NCI-H226 (cell line): ENCODE measurements around the gene TGFBR2.
A peak's percentile ranks its signal among the peaks of the same experiment; 100 is the strongest.

Experiments used
- DNase-seq: peaks from one replicate; pipeline ENCODE4 v3.0.0-alpha.2; 2015

Gene TGFBR2

DNA sequence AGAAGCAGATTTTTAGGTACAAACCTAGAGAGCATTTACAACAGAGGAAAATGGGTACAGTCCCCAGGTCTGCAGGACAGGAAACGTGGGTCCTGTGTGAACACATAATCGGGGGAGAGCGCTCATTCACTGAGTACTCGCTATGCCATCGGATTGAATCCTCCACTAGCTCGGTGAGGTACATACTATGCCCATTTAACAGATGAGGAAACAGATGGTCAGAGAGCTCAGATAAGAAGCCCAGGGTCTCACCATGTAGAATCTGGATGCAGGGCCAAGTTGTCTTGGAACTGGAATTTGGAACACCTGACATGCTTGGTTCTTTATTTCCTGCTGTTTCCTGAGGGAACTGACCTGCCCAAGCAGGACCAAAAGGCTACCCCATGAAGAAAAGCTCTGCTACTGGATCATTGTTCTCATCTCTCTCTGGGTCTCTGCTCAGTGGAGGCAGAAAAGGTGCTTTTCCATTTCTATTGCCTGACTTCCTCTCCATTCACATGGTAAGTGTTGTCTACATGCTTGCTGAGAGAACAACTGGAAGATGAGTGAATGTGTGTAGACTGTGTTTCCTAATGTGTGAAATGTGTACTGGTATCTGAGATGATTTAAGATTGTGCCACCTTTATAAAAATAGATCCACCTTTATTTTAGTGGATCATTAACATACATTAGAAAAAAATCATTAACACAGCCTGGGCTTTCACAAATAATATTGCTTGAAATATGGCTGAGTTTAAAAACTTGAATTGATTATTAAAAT, 89.1 kb downstream of the TGFBR2 start:
- no peak for DNase-seq

- no peak for DNase-seq
Measured at GRCh38 chr3:30696403-30696819, 90.0 kb downstream of the TGFBR2 start.

GRCh38 chr3:30696896-30697295, 90.5 kb downstream of the TGFBR2 start:
- no peak for DNase-seq

DNA sequence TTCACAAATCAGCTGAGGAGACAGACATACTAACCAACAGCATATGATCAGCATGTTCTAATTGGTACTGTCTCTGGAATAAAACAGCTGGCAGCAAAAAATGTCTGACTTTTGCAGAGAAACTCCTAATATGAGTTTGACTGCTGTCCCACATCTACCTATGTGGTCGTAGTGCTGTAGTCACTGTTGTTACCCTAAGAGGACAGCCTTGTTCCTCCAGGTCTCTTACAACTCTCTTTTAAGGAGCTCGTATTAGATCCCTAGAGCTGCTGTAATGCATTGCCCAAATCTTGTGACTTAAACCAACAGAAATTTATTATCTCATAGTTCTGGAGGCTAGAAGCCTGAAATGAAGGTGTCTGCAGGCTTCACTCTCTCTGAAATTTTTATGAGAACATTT, 92.1 kb downstream of the TGFBR2 start:
- no peak for DNase-seq

DNA sequence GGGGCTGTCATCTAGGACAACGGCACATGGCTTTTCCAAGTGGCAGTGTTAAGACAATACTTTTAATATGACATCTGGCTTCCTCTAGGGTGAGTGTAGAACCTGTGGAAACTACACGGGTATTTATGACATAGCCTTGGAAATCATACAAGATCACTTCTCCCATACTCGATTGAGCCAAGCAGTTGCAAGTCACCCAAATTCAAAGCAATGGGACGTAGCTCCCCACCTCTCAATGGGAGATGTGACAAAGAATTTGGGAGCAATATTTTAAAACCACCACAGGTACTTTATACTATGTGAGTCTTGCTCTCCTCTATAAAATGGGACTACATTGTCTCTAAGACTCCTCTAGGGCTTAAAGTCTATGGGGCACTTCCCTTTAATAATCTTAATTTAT, 93.5 kb downstream of the TGFBR2 start:
- no peak for DNase-seq

DNA sequence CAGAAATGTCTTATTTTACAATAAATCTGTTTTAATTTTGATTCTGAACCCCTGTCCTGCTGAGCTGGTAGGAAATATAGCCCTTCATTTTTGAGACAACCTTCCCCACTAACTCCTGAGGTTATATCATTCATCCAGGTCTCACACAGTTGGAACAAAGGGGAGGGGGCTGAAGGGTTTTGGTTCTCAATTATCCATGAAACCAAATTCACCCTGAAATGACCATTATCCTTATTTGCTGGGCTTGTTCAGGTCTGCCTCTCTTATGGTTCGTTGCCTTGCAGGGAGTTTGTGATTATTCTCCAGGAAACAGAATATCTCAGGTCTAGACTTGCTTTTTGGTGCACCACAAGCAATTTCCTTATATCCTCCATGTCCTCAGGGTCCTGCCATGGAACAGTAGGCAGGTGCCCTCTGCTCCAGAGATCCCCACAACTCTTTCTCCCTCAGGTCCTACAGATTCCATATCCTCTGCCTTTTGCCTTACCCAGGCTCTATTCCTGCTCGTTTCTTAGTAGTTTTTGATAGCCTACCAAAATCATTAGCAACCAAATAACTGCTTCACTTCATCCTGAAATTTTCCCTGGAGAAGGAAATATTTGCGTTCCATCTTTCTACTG, 94.4 kb downstream of the TGFBR2 start:
- no peak for DNase-seq

GRCh38 chr3:30702038-30702827, 95.8 kb downstream of the TGFBR2 start:
- DNase-seq, result no peak

DNA sequence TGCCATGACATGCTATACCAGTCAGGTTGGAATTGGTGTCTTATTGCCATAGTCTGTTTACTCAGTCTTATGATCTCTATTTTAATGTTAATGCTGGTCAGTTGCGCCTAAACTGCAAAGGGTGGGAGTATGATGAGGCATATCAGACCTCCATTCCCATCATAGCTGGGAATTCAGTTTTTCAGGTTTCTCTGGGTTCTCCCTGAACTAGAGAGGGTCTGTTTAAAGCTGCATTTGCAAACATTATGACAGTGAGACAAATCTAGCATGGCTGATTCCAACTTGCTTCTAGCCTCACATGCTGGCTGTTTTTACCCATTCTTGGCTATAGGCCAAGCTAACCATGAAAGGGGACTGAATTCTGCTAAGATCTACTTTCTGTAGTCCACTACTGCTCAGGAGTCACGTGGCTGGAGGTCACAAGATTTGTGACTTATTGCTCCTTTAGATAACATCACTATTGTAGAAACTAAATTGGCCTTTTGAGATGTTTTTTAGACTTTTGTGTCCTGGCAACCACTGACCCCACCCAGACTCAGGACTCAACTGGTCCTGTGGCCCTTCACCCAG, 96.5 kb downstream of the TGFBR2 start:
- no peak for DNase-seq

DNA sequence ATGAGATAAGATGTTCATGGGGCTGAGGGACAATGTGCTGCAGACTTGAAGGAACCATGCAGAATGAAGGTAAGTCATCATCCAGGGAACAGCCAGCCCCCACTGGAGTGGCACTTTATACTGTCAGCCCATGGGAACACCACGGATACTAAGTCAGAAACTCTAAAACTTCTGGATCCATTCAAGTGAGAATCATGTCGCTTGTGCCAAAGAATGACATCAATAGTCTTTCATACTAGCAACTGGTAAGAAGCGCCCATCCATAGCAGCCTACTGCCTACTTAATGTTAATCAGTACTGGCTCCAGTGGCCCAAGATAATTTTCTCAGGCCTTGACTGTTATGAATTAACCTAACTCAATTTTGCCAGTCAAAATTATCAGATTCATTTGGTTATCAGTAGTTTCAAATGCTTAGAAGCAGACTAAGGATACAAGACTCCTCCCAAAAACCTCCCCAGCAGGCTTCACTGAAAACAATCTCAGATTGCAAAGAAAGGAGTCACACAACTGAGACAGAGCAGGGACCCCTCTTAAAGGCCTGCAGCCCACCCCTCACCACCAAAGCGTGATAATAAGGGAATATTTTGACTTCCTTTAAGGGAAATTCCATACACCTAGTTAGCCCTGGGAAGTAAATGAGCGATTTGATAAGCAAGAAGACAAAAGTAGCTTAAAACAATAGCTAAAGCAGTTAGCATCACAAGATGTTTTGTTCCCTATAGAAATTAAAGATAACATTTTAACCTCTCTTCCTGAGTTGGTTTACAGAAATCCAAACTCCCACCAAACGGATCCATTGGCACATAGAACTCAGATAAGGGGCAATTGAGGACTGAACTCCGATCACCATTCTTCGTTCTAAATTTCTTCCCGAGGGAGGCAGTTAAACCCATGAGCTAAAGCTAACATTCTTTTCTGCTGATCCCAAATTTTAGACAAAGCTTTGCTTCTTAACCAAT, 98.8 kb downstream of the TGFBR2 start:
- DNase-seq, result no peak

GRCh38 chr3:30707825-30708224, 101.4 kb downstream of the TGFBR2 start:
- no peak for DNase-seq

DNA sequence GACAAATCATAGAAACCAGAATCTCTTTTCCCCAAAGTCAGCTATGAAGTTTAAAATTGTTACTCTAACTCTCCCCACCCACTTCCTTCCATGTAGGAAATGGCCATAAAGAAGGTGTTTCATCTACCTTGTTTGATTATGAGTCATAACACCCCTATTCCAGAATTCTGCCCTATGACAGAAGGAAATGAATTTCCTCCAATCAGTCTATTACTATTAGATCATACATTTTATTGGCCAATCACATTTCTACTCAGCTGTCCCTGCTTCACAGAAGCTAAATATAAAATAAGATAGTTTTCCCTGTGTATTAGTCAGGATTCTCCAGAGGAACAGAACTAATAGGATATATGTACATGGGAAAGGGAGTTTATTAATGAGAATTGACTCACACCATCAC, 102.1 kb downstream of the TGFBR2 start:
- no peak for DNase-seq

GRCh38 chr3:30710017-30710416, 103.6 kb downstream of the TGFBR2 start:
- DNase-seq, result no peak

DNA sequence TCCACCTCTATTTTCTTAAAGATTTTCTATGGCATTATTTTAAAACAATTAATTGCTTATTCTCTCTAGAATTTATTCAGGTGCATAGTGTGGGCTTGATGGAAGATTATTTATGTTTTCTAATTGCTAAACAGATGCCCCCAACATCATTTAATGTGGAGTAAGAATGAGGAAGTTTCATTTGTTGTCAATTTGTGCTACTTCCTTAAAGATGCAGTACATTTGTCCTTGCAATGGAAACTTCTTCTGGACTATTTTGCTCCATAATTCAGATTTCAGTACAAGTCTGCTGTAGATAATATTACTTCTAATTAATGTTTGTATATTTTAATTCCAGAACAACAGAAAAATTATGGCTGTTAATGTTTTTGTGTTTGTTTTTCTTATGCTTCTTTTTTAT, 104.8 kb downstream of the TGFBR2 start:
- DNase-seq, result no peak

DNA sequence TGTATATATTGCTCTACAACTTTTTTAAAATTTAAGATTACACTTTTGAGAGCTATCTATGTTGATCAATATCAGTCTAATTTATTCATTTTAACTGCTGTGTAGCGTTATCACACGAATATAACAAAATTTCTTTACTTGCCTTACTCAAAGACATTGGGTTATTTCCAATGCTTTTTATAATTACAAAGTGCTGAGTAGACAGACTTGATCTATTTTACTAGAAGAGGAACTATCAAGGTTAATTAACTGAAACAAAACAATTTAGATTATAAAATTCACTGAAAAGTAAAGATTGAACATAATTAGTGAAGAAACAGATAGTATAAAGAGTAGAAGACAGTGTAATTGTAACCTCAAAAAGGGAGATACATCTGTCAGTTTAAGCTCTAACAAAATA, 105.5 kb downstream of the TGFBR2 start:
- DNase-seq, result no peak

GRCh38 chr3:30712991-30713390, 106.6 kb downstream of the TGFBR2 start:
- no peak for DNase-seq

DNA sequence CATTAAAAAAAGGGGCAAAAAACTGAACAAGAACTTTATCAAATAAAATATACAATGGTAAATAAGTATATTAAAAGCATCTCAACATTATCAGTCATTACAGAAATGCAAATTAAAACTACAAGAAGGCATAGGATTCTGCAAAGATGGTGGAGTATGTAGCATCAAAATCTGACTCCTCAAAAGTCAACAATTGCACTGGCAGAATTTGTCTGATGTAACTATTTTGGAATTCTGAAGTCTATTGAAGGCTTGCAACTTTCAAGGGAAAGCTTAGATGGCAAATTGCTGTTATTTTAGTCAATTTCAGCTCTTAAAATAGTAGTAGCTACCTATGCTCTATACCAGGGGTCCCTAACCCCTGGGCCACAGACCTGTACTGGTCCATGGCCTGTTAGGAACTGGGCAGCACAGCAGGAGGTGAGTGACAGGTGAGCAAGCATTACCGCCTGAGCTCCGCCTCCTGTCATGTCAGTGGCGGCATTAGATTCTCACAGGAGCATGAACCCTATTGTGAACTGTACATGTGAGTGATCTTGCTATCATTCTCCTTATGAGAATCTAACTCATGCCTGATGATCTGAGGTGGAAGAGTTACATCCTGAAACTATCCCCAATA, 107.6 kb downstream of the TGFBR2 start:
- DNase-seq, result no peak

DNA sequence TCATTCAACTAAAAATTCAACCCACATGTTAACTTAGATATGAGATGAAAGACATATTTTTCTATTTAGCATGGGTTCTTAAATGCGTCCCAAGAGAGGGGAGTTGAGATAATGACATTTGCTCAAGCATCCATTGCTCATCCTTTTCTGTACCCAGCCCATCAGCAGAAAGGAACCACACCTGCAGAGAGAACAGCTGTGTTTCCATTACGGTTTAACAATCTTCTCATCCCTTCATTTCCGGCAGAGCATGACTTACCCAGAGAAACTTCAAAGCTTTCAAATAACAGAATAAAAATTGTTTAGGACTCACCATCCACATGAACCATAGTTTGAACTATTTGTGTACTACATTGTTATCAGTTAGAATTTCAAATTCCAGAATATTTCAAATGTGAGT, 113.1 kb downstream of the TGFBR2 start:
- no peak for DNase-seq

- DNase-seq, result peak; percentile 51
Measured at GRCh38 chr3:30720586-30721313, 114.3 kb downstream of the TGFBR2 start.

- no peak for DNase-seq
Measured at GRCh38 chr3:30721314-30721634, 114.9 kb downstream of the TGFBR2 start.

GRCh38 chr3:30723211-30723610, 116.8 kb downstream of the TGFBR2 start:
- DNase-seq, result no peak

- DNase-seq, result no peak
Measured at GRCh38 chr3:30724863-30725262, 118.5 kb downstream of the TGFBR2 start.
